ENCODE data around the gene TREML2. TPM values are rescaled to one million over a fixed set of nuclear protein-coding genes. Genes with fewer than 3 reads are reported as not detected.
"Not testable (repeated sequence)": the region's sequence is repeated elsewhere in the genome, so short reads cannot be mapped to it uniquely, and the experiment has no call there.

The TREML2 gene
- total RNA-seq, 1 donor from 2014 or later = not detected

- Histone ChIP-seq H3K27me3 (no peaks in the 10 kb centered on the region), H3K4me3 (no peak overlapping the region), H3K9me3 (no peaks in the 10 kb centered on the region), H3K4me1 (no peaks in the 10 kb centered on the region), H3K36me3 (no peaks in the 10 kb centered on the region), H3K27ac (no peak overlapping the region)
- intact Hi-C loops (cut with DNase I) = no loop called here
- TF ChIP-seq CTCF (IDR thresholded peaks at IDR 0.05) = no peak
- no peak for DNase-seq (ENCODE audit: low spot score in 2 of 2)
Measured at GRCh38 chr6:41193884-41194283, 7.1 kb downstream of the TREML2 start.

DNA sequence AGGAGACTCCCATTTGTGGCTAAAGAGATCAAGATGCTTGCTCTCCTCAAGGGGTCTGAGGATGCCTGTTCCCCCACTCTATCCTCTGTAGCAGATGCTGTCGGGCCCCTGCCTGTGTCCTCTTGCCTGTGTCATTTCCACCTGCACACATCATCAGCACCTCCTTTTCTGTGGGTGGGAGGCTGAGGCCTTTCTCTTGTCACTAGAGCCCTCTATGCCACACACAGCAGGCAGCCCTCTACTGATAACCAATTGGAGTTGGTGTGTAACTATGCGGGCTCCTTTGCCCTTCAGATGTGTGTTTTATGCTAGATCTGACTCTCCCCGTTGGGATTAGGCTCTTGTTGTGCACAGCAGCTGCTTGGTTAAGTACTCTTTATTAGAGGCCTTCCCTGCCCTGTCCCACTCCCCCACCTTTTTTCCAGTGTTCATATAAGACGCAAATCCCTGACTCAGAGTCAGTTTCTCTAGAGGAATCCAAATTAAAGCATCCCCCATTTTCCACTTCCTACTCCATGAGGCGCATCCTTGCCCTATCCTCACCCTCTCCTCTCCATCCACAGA lies 7.7 kb downstream of the TREML2 start:
- intact Hi-C loops (cut with DNase I) = no loop called here
- Histone ChIP-seq H3K36me3 (no peaks in the 10 kb centered on the region), H3K9me3 (no peaks in the 10 kb centered on the region), H3K4me1 (no peaks in the 10 kb centered on the region), H3K27ac (no peak overlapping the region), H3K4me3 (no peak overlapping the region), H3K27me3 (no peaks in the 10 kb centered on the region)
- no peak for TF ChIP-seq CTCF (IDR thresholded peaks at IDR 0.05)
- no peak for DNase-seq (ENCODE audit: low spot score in 2 of 2)

GRCh38 chr6:41191569-41191968 lies 9.4 kb downstream of the TREML2 start:
- DNase-seq (ENCODE audit: low spot score in 2 of 2) = no peak
- TF ChIP-seq CTCF (IDR thresholded peaks at IDR 0.05) = peak in 1 of 3 experiments; percentile 24
- no peaks in the 10 kb centered on the region for H3K27me3 ChIP-seq
- no peaks in the 10 kb centered on the region for H3K9me3 ChIP-seq
- intact Hi-C loops (cut with DNase I) = no loop called here
- no peaks in the 10 kb centered on the region for H3K36me3 ChIP-seq
- no peak overlapping the region for H3K27ac ChIP-seq
- H3K4me3 ChIP-seq = no peak overlapping the region
- no peaks in the 10 kb centered on the region for H3K4me1 ChIP-seq

DNA sequence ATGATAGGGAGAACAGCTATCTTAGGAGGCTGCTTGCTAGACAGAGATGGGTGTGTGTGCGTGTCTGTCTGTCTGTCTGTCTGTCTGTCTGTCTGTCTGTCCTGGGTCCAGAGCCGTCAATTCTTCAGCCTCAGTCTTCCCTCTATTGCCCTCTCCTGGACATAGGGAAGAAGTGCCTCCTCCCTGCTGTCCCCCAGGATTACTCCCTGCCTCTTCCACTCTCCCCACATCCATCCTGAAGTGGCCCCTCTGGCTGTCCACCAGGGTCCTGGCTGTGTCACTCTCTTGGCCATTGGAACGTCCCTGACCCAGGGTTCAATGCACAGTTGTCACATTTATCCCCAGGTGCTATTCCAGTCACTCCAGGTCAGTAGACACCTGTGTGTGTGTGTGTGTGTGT lies 10.2 kb downstream of the TREML2 start:
- Histone ChIP-seq H3K4me3 (no peak overlapping the region), H3K27me3 (no peaks in the 10 kb centered on the region), H3K9me3 (no peaks in the 10 kb centered on the region), H3K27ac (no peak overlapping the region), H3K4me1 (no peaks in the 10 kb centered on the region), H3K36me3 (no peaks in the 10 kb centered on the region)
- no peak for TF ChIP-seq CTCF (IDR thresholded peaks at IDR 0.05)
- intact Hi-C loops (cut with DNase I) = no loop called here
- DNase-seq (ENCODE audit: low spot score in 2 of 2) = no peak

DNA sequence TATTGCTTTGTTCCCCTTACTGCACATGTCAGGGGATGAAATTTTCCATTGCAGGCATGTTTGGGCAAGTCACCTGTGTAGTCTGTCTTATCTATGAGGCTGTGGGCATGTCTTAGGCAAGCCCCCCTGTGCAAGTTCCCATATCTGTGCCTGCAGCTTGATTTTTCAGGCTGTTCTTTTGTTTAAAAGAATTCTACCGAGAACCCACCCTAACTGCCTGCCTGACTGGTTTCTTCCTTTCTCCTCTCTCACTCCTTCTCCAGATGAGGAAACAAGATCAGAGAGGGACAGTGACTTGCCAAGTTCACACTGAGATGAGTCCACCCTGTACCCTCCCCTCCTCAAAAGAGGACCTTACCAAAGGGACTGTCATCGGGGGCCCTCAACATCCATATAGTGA lies 11.0 kb downstream of the TREML2 start:
- no peaks in the 10 kb centered on the region for H3K27me3 ChIP-seq
- H3K9me3 ChIP-seq = no peaks in the 10 kb centered on the region
- no peak for TF ChIP-seq CTCF (IDR thresholded peaks at IDR 0.05)
- H3K4me1 ChIP-seq = no peaks in the 10 kb centered on the region
- intact Hi-C loops (cut with DNase I) = no loop called here
- no peak for DNase-seq (ENCODE audit: low spot score in 2 of 2)
- no peak overlapping the region for H3K27ac ChIP-seq
- no peaks in the 10 kb centered on the region for H3K36me3 ChIP-seq
- no peak overlapping the region for H3K4me3 ChIP-seq

- H3K4me1 ChIP-seq; H3K27me3 ChIP-seq; intact Hi-C loops (cut with DNase I); H3K36me3 ChIP-seq; H3K27ac ChIP-seq; H3K9me3 ChIP-seq; H3K4me3 ChIP-seq; DNase-seq (ENCODE audit: low spot score in 2 of 2): not testable (repeated sequence)
Measured at GRCh38 chr6:41189046-41189445, 11.9 kb downstream of the TREML2 start.

All from ascending aorta (tissue), 2 donors.